Measurements from ENCODE around the gene BMP6.

Gene BMP6

DNA sequence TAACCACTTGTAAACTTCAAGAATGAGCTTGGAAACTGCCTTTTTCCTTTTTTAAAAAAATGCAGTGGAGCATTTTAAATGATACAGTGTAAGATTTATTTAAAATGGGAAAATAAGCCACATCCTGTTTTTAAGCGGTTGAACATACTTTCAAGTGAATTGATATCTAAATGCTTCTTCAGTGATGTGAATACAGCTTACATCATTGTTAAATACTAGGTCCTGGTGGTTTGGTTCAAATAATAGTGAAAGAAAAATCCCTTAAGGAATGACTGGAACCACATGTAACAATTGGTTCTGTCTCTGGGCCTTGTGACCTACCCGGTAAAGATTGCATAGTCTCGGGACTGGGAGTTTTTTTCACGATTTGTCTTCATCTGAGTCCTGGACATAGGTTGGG, 44.2 kb downstream of the BMP6 start:
- Histone ChIP-seq H3K36me3 (replicated peaks) (no peaks in the 10 kb centered on the region), H3K9me3 (no peaks in the 10 kb centered on the region), H3K4me1 (no peaks in the 10 kb centered on the region), H3K4me3 (no peak overlapping the region), H3K27me3 (ENCODE audit: low read depth) (no peaks in the 10 kb centered on the region)
- in situ Hi-C loops (cut with MboI; ENCODE audit: low sequenced_read_pairs): no loop called here
- no peak for DNase-seq (ENCODE audit: low spot score in 2 of 2)

DNA sequence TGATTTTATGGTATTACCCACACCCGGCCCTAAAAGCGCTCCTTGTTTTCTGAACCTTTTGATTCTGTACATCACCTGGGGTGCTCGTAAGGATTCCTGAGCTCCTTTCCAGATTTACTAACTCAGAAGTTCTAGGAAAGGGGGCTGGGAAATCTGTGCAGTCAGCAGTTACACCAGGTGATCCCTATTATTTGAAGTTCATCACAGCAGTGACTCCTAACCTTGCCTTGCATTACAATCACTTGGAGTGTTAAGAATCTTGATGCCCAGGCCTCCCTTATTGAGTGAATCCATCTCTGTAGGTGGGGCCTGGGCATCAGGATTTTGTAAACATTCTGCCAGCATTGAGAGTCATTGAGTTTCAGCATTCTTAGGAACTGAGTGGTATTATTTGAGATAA, 44.7 kb downstream of the BMP6 start:
- no peaks in the 10 kb centered on the region for H3K27me3 ChIP-seq (ENCODE audit: low read depth)
- in situ Hi-C loops (cut with MboI; ENCODE audit: low sequenced_read_pairs): no loop called here
- DNase-seq (ENCODE audit: low spot score in 2 of 2): no peak
- no peaks in the 10 kb centered on the region for H3K36me3 ChIP-seq (replicated peaks)
- H3K4me1 ChIP-seq: no peaks in the 10 kb centered on the region
- no peak overlapping the region for H3K4me3 ChIP-seq
- no peaks in the 10 kb centered on the region for H3K9me3 ChIP-seq

DNA sequence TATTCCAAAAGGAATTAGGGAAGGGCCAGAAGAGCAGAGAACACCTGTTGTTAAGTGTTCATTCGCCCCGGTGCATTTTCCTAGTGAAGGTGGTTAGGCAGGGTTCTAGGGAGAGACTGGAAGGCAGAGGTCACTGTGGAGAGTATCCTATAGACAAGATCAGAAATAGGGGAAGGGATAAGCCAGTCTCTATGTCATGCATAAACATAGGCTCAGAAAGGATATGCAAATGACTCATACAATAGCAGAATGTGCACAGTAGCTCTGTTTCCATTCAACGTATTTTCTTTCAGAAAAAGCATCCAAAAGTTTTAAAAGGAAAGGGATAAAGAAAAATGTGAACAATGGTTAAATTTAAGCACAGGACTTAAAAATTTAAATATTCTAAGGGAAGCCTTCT, 47.4 kb downstream of the BMP6 start:
- Histone ChIP-seq H3K4me1 (no peaks in the 10 kb centered on the region), H3K27me3 (ENCODE audit: low read depth) (no peaks in the 10 kb centered on the region), H3K36me3 (replicated peaks) (no peaks in the 10 kb centered on the region), H3K4me3 (no peak overlapping the region), H3K9me3 (no peaks in the 10 kb centered on the region)
- in situ Hi-C loops (cut with MboI; ENCODE audit: low sequenced_read_pairs): no loop called here
- peak in 1 of 2 experiments; percentile 32 for DNase-seq (ENCODE audit: low spot score in 2 of 2)

DNA sequence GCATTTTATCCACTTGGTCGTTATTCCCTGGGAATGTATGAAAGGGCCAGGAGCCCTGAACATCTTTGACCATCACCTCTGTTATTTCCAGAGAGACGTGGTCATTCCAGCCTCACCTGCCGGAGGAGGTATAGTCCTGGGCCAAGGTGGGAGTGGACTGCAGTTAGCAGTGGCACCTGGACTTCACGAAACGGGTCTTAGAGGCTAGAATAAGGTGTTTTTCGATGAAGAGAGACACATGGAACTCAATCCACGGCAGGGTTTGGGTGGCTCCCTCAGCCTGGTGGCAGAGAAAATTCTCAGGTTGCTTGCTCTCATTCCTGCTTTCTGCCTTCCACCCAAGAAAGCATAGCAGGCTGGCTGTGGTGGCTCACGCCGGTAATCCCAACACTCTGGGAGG, 48.0 kb downstream of the BMP6 start:
- Histone ChIP-seq H3K9me3 (no peaks in the 10 kb centered on the region), H3K4me3 (no peak overlapping the region), H3K27me3 (ENCODE audit: low read depth) (no peaks in the 10 kb centered on the region), H3K4me1 (no peaks in the 10 kb centered on the region), H3K36me3 (replicated peaks) (no peaks in the 10 kb centered on the region)
- no peak for DNase-seq (ENCODE audit: low spot score in 2 of 2)
- in situ Hi-C loops (cut with MboI; ENCODE audit: low sequenced_read_pairs): no loop called here

DNA sequence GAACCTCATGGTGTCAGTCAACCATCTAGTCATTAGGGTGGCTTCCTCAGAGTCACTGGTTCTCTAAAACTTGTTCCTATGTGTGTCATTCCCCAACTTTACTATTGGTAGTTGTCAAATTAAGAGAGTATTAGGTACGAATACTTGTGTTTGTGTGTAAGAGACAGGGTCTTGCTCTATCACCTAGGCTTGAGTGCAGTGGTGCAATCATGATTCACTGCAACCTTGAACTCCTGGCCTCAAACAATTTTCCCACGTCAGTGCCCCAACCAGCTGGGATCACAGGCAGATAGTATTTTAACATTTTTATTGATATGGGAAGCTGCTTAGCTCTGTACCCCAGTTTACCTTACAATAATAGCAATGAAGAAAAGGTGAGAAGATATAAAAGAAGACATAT, 50.6 kb downstream of the BMP6 start:
- Histone ChIP-seq H3K4me1 (no peaks in the 10 kb centered on the region), H3K4me3 (no peak overlapping the region), H3K36me3 (replicated peaks) (no peaks in the 10 kb centered on the region), H3K27me3 (ENCODE audit: low read depth) (no peaks in the 10 kb centered on the region), H3K9me3 (no peaks in the 10 kb centered on the region)
- no peak for DNase-seq (ENCODE audit: low spot score in 2 of 2)
- in situ Hi-C loops (cut with MboI; ENCODE audit: low sequenced_read_pairs): no loop called here

DNA sequence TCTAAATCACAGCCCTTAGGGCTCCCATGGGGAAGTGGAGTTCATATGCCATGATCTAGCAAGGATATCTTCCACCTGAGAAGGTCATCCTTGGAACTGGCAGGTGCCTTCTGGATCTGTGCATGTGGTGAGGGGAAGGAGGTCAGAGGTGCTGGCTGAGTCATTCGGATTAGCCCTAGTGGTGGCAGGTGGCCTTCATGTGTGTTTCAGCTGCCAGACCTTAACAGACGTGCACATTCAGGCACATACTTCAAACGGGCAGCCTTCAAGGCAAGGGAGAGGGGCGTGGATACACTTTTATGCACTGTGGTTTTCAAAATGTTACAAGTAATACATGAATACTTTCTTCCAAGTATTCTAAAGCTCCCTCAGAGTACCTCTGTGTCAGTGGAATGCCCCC, 51.2 kb downstream of the BMP6 start:
- H3K36me3 ChIP-seq (replicated peaks): no peaks in the 10 kb centered on the region
- no peaks in the 10 kb centered on the region for H3K27me3 ChIP-seq (ENCODE audit: low read depth)
- no peaks in the 10 kb centered on the region for H3K9me3 ChIP-seq
- no peaks in the 10 kb centered on the region for H3K4me1 ChIP-seq
- H3K4me3 ChIP-seq: no peak overlapping the region
- no peak for DNase-seq (ENCODE audit: low spot score in 2 of 2)
- in situ Hi-C loops (cut with MboI; ENCODE audit: low sequenced_read_pairs): no loop called here

DNA sequence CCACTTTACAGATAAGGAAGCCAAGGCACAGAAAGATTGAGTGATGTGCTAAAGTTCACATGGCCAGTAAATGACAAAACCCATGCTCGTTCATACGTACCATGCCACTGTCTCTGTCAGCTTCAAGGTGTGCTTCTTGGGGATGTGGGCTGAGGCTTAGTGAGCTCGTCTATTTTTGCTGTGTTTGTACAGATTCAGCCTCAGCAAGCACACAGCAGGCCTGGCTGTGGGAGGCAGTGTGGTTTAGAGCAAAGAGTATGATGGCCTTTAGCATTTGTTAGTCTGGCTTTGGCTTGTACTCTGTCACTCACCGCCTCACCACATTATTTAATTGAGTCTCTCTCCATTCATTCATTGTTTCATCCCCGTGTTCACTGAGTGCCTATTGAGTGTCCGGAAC, 55.3 kb downstream of the BMP6 start:
- H3K4me3 ChIP-seq: no peak overlapping the region
- H3K27me3 ChIP-seq (ENCODE audit: low read depth): no peaks in the 10 kb centered on the region
- no peaks in the 10 kb centered on the region for H3K4me1 ChIP-seq
- DNase-seq (ENCODE audit: low spot score in 2 of 2): no peak
- H3K36me3 ChIP-seq (replicated peaks): no peaks in the 10 kb centered on the region
- in situ Hi-C loops (cut with MboI; ENCODE audit: low sequenced_read_pairs): no loop called here
- H3K9me3 ChIP-seq: no peaks in the 10 kb centered on the region

DNA sequence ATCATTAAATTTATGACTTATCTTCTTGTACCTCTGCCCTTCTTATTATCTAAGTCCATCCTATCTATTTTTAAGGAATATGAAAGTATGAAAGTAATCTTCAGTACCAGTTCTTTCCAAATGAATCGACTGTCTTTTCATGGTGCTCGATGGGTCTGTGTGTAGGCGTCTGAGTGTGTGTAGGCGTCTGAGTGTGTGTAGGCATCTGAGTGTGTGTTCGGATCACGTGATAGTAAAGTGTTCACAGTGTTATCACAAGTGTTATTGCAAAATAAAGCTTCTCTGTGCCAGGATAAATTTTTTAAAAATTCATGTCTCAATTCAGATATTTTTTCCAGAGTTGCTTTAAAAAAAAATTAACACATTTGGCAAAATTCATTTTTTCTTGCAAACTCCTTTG, 58.3 kb downstream of the BMP6 start:
- Histone ChIP-seq H3K36me3 (replicated peaks) (no peaks in the 10 kb centered on the region), H3K4me1 (no peaks in the 10 kb centered on the region), H3K27me3 (ENCODE audit: low read depth) (no peaks in the 10 kb centered on the region), H3K9me3 (no peaks in the 10 kb centered on the region), H3K4me3 (no peak overlapping the region)
- in situ Hi-C loops (cut with MboI; ENCODE audit: low sequenced_read_pairs): no loop called here
- no peak for DNase-seq (ENCODE audit: low spot score in 2 of 2)

DNA sequence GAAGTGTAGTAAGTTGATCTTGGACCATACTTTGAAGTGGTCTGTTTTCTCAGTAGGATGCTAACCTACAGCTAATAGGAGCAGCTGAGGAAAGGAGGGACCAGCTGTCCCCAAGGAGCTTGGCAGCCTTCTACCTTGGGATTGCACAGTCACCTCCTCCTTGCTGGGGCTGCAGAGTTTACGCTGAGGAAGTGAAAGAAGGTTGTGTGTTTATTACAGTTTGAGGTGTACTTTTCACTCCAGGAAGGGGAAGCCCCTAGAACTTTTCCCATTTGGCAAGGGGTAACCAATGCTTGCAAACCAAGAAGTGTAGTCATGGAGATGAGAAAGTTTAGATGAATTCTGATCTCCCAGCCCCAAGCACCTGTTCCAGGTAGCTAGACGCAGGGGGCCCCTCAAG, 58.8 kb downstream of the BMP6 start:
- Histone ChIP-seq H3K4me1 (no peaks in the 10 kb centered on the region), H3K36me3 (replicated peaks) (no peaks in the 10 kb centered on the region), H3K27me3 (ENCODE audit: low read depth) (no peaks in the 10 kb centered on the region), H3K9me3 (no peaks in the 10 kb centered on the region), H3K4me3 (no peak overlapping the region)
- in situ Hi-C loops (cut with MboI; ENCODE audit: low sequenced_read_pairs): no loop called here
- no peak for DNase-seq (ENCODE audit: low spot score in 2 of 2)

DNA sequence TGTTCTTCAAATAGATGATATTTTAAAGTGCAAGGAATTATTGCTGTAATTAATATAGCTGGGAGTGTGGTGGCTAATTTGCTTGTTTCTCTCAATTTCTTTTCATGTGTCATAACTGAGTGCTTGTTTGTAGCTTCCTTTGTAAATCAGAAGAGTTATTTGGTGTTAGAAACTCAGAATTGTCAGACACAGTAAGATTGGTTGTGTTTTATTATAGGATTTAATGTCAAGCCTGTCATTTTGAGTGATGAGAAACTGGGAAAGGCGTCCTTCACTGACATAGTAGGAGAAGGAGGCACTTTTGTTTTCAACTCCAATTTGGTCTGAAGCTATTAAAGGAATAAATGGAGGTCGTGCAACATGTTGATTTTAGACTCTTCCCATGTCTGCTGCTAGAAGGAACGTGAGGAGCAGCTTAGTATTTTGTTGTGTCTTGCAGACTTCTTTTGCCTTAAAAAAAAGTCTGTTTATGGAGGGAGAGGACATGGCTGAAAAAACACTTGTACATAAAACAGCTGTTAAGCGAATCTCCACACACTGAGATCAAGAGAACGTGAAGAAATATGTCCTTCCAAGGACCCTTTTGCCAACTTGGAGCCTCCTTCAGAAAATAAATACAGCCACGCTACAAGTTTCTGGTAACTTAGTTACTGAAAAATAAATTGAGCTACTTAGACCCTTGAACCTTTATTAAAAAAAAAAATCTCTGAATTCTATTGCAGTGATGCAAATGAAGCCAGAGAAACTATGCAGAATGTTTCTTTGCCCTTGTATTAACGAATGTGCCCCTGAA, 59.5 kb downstream of the BMP6 start:
- Histone ChIP-seq H3K9me3 (no peaks in the 10 kb centered on the region), H3K4me1 (no peaks in the 10 kb centered on the region), H3K4me3 (no peak overlapping the region), H3K27me3 (ENCODE audit: low read depth) (no peaks in the 10 kb centered on the region), H3K36me3 (replicated peaks) (no peaks in the 10 kb centered on the region)
- in situ Hi-C loops (cut with MboI; ENCODE audit: low sequenced_read_pairs): no loop called here
- no peak for DNase-seq (ENCODE audit: low spot score in 2 of 2)

DNA sequence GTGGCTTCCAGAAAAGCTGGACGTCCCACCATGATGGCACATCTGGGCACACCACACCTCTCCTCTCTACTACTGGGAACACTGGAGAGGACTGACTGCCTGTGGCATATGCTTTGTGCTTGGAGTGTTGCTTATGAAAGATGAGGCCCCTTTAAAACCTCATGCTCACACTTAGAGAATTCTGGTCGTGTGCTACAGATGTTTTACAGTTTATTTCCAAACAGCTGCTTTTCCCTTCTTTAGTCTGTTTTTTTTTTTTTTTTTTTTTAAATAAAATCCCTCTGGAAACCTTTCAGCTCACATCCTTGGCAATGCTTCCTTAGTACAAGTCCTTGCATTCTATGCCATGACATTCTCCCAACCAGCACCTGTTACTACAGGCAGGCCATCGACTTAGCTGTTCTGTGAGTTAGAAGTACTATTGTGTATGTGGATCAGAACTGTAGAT, 60.3 kb downstream of the BMP6 start:
- Histone ChIP-seq H3K27me3 (ENCODE audit: low read depth) (no peaks in the 10 kb centered on the region), H3K4me3 (no peak overlapping the region), H3K36me3 (replicated peaks) (no peaks in the 10 kb centered on the region), H3K4me1 (no peaks in the 10 kb centered on the region), H3K9me3 (no peaks in the 10 kb centered on the region)
- in situ Hi-C loops (cut with MboI; ENCODE audit: low sequenced_read_pairs): no loop called here
- no peak for DNase-seq (ENCODE audit: low spot score in 2 of 2)

DNA sequence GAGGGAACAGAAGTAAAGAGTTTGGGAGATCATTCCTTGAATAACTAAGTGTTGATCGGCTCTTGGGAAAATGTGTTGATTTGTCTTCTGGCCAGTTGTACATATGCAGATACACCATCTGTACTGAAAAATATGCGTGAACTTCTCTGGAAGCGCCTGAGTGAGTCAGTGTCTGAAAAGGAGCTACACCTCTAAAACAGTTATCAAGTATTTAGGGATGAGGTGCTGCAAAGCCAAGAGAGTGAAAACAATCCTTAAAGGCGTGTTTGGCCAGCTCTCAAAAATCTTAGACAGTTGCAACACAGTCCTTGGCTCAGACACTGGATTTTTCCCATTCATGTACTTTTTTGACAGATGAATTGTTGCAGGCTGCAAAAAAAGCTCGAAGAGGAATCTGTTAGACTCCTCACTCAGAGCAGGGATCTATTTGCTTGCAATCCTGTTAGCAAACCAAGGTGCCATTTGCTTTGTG, 61.3 kb downstream of the BMP6 start:
- in situ Hi-C loops (cut with MboI; ENCODE audit: low sequenced_read_pairs): no loop called here
- no peak overlapping the region for H3K4me3 ChIP-seq

DNA sequence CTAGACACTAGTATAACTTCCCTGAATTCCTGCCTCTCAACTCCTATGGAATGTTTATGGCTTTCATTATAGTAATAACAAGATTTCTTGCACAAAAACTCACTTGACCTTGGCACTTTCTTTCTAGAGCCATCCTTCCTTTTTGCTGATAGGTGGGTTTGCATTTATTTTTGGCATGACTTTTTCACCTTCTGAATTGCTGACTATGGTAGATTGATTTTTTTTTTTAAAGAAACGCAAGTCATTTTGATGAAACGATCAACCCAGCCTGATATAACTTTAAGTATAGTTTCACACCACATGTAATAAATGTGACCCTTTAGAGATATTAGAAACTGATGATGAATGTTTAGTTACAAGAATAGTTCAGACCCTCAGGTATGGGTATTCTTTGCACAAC, 61.8 kb downstream of the BMP6 start:
- in situ Hi-C loops (cut with MboI; ENCODE audit: low sequenced_read_pairs): no loop called here
- no peak for DNase-seq (ENCODE audit: low spot score in 2 of 2)
- no peak overlapping the region for H3K4me3 ChIP-seq

More for the DNA sequence above, 61.3 kb downstream of the BMP6 start:
- Histone ChIP-seq H3K36me3 (replicated peaks) (no peaks in the 10 kb centered on the region), H3K4me1 (no peaks in the 10 kb centered on the region), H3K9me3 (no peaks in the 10 kb centered on the region), H3K27me3 (ENCODE audit: low read depth) (no peaks in the 10 kb centered on the region)
- no peak for DNase-seq (ENCODE audit: low spot score in 2 of 2)

DNA sequence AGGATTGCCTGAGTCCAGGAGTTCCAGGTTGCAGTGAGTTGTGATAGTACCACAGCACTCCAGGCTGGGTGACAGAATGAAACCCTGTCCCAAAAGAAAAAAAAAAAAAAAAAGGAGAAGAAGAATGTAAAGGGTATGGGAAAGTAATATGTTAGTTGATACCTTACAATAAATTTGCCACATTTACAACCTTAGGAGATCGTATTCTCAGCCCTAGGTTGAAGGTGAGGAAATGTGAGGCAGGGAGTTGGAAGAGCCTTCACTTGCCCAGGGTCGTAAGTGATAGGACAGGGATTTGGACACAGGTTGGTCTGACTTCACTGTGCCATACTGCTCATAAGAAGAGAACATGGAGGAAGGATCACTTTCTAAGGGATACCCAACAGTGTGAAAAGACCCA, 68.6 kb downstream of the BMP6 start:
- DNase-seq (ENCODE audit: low spot score in 2 of 2): no peak
- Histone ChIP-seq H3K27me3 (ENCODE audit: low read depth) (no peaks in the 10 kb centered on the region), H3K4me3 (no peak overlapping the region), H3K9me3 (no peaks in the 10 kb centered on the region), H3K36me3 (replicated peaks) (no peaks in the 10 kb centered on the region), H3K4me1 (no peaks in the 10 kb centered on the region)
- in situ Hi-C loops (cut with MboI; ENCODE audit: low sequenced_read_pairs): no loop called here

More for the DNA sequence above, 61.8 kb downstream of the BMP6 start:
- Histone ChIP-seq H3K36me3 (replicated peaks) (no peaks in the 10 kb centered on the region), H3K9me3 (no peaks in the 10 kb centered on the region), H3K4me1 (no peaks in the 10 kb centered on the region), H3K27me3 (ENCODE audit: low read depth) (no peaks in the 10 kb centered on the region)

DNA sequence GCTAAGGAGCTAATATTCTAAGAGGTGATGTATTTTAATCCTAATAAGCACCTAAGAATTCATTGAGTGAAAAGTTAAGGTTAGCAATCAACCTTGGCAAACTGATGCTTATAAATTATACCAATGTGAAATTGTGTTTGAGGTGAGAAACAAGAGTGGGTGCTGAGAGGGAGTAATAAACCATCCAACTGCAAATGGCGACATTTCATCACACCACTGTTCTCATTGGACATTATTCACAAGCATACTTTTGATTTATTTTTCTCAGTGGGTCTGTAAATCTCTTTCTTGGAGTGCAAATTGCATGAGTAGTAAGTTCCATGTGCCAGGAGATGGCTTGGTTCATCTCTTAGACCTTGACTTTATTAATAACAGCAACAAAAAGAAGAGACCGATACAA, 71.5 kb downstream of the BMP6 start:
- Histone ChIP-seq H3K36me3 (replicated peaks) (no peaks in the 10 kb centered on the region), H3K9me3 (no peaks in the 10 kb centered on the region), H3K27me3 (ENCODE audit: low read depth) (no peaks in the 10 kb centered on the region), H3K4me1 (no peaks in the 10 kb centered on the region), H3K4me3 (no peak overlapping the region)
- no peak for DNase-seq (ENCODE audit: low spot score in 2 of 2)
- in situ Hi-C loops (cut with MboI; ENCODE audit: low sequenced_read_pairs): no loop called here

Data from HAP-1 (cell line).